ENCODE data around the gene ZMIZ1.

GRCh38 chr10:79210672-79211071 is 141.9 kb downstream of the ZMIZ1 start:
- TF ChIP-seq CTCF (IDR thresholded peaks at IDR 0.05 in 4 of 5, conservative IDR thresholded peaks at IDR 0.05 in 1 of 5), result no peak
- no peak for TF ChIP-seq POLR2A (IDR thresholded peaks at IDR 0.05)

Measured in gastrocnemius medialis (tissue), 4 donors.